GM18526 (cell line): ENCODE results near the gene DENND4A.

Experiments
- POLR2A ChIP-seq: IDR thresholded peaks from 3 replicates; pipeline ENCODE4 v1.6.1; 2011; ENCODE audit not compliant: insufficient read length; ENCODE audit errors: extremely low read depth

The DENND4A gene

DNA sequence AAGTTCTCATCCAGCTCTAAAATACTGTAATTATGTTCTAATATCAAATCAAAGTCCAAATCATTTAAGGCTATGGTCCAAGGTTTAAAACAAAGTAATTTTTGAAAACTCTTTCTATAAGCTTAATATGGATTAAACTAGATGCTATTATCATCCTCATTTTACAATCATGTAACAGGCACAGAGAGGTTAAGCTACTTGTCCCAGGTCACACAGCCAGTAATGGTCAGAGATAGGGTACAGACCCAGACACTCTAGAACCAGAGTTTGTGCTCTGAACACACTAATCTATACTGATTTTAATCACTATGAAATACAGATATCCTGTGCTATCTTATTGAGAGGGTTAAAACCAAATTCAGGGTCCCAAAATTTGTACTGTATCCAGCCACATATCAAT is 44.8 kb downstream of the DENND4A start:
- TF ChIP-seq POLR2A = no peak

DNA sequence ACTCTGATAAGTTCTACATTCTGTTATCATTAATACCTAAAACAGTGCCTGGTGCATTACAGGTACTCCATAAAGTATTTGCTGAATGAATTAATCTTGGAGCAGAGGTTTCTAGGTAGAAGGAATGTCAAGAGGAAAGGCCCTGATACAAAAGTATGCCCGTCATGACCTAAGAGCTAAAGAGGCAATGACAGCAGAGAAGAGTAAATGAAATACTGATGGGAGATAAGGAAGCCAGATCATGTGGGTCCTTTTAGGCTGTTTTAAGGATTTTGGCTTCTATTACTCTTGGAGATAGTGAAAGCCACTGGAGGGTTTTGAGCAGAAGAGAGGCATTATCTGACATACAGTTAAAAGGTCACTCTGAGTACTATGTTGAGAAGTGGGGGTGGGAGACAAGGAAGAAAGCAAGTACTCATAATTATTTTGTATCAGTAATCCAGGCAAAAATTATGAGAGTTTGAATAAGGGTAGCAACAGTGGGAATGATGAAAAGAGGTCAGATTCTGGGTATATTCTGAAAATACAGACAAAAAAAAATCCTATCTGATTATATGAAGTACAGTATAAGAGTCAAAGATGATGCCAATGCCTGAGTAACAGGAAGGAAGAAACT is 48.3 kb downstream of the DENND4A start:
- TF ChIP-seq POLR2A = no peak

DNA sequence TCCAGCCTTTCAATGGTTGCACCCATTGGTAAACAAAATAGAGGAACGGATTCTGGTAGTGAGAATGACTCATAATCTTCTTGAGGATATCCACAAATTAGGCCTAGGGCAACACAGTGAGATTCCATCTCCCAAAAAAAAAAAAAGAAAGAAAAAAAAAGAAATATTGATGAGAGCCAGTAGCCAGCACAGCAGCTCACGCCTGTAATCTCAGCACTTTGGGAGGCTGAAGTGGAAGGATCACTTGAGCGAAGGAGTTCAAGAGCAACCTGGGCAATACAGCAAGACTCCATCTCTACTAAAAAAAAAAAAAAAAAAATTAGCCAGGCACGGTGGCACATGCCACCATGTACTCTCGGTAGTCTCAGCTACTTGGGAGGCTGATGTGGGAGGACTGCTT is 51.9 kb downstream of the DENND4A start:
- no peak for TF ChIP-seq POLR2A

DNA sequence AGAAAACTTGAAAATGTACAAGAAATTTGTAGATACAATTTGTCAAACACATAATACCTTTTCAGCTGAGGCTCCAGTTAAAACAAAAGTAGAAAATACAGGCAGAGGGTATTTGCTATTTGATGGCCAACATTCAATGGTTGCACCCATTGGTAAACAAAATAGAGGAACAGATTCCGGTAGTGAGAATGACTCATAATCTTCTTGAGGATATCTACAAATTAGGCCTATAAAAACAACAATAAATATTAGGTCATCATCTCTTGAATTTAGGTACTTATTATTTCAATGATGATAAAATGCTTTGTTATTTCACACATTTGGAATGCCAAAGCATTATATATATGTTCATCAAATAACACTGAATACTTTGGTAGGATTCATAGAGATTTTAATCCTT is 53.4 kb downstream of the DENND4A start:
- TF ChIP-seq POLR2A = no peak

DNA sequence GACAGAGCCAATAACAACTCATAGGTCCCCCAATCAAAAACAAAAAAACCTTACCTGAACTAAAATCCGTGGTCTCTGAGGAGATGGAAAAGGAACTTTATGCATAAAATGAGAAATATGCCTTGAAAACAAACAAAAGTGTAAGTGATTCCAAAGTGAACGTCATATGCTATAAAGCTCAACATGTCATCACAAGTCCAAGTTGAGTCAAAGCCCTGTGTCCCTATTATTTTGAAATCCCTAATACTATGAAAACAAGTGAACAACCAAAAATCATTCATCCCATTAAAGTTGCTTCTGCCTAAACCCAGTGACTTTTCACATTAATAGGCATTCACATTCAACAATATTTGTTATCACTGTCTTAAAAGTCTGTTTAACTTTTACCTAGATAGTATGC is 59.4 kb downstream of the DENND4A start:
- no peak for TF ChIP-seq POLR2A

DNA sequence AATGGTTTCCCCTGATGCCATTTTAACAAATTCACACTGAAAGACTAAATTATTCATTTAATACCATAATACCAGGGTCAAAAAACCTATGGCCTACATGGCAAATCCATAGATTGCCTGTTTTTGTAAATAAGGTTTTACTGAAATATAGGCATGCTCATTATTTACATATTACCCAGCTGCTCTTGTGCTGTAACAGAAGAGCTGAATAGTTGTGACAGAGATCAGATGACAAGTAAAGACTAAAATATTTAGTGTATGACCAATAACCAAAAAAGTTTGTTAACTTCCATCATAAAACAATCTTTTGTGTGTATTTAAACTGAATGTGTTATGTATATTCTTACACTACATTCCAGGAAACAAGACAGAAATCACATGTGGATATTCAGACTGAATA is 60.2 kb downstream of the DENND4A start:
- TF ChIP-seq POLR2A = no peak

DNA sequence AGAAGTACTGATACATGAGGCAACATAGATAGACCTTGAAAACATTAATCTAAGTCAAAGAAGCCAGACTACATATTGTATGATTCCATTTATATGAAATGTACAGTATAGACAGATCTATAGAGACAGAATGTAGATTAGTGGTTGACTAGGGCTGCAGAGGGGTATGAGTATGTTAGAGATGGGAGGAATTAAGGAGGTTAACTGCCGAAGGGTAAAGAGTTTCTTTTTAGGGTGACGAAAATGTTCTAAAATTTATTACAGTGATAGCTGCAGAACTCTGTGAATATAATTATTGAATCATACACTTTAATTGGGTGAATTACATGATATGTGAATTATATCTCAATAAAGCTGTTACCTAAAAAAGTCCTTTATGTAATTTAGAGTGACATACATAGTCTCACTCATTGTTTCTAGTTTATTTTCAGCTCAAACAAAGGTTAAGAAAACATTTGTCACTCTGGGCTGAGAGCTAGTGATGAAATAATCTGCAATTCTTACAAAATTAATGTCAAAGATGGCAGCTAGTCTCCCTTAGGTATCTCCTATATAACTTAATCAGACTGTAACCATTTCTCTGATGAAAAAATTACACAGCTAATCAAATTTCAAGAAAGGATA is 61.4 kb downstream of the DENND4A start:
- no peak for TF ChIP-seq POLR2A

DNA sequence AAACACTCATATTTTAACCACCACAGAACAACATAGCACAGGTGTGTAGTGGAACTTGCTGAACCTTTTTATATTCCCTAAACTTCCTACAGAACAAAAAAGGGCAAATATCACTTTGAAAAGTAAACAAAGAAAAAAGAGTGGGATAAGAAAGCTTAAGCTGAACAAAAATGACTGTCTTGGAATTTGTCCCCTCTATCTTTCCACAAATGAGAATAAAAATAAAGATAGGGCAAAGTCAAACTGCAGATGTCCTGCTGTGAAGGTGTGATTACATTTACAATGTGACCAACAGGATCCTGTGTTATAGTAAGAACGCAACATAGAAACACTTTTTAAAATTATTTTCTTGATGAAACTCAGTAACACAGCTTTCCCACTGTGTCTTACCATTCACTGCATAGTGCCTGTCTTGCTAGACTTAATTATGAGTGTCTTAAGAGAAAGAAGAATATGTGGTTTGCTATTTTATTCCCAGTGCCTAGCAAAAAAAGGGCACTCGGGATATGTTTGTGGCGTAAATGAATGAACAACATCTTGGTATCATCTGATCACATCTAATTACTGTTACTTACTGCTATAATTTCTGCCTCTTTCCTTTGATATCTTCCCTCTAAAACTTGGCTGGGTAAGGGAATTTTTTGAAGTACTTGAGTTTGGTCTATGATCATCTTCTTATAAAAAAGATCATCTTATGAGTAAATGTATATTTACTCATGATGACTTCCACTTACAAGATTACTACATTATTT is 67.5 kb downstream of the DENND4A start:
- no peak for TF ChIP-seq POLR2A

DNA sequence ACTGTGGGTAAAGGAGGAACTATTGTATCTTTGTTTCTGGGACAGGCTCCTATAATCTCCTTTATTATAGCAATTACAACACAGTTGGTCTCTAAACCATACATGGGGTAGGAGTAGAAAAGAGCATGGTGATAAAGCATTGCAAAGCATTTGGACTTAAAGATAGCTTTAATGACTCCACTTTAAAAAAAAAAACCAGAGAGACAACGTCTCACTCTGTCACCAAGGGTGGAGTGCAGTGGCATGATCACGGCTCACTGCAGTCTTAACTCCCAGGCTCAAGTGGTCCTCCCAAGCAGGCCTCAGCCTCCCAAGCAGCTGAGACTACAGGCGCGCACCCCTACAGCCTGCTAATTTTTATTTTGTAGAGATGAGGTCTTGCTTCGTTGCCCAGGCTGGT is 68.2 kb downstream of the DENND4A start:
- no peak for TF ChIP-seq POLR2A

DNA sequence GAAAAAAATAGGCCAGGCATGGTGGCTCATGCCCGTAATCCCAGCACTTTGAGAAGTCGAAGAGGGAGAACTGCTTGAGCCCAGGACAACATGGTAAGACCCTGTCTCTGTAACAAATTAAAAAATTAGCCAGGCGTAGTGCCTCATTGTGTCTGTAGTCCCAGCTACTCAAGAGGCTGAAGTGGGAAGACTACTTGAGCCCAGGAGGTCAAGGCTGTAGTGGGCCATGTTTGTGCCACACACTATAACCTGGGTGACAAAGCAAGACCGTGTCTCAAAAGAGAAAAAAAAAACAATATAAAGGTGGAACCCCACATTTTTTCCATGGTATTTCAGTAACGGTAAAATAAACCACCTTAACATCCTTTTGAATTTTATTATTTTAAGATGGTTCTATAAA is 69.9 kb downstream of the DENND4A start:
- TF ChIP-seq POLR2A = no peak

DNA sequence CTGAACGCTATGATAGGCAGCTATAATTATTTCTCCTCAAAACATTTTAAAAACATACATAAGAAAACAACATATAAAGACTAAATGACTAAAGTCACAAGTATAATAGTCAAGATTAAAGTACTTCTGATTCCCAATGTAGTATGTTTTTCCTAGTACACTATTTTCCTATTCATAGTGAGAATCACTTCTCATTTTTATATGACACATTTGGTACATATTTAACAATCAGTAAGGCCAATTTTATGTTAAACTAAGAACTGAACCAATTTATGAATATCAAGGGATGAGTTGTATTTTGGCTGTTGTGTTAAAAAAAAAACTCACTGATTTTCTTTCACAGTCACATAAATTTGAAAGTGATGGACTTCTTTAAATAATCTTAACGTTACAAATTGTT is 79.7 kb downstream of the DENND4A start:
- TF ChIP-seq POLR2A = no peak

DNA sequence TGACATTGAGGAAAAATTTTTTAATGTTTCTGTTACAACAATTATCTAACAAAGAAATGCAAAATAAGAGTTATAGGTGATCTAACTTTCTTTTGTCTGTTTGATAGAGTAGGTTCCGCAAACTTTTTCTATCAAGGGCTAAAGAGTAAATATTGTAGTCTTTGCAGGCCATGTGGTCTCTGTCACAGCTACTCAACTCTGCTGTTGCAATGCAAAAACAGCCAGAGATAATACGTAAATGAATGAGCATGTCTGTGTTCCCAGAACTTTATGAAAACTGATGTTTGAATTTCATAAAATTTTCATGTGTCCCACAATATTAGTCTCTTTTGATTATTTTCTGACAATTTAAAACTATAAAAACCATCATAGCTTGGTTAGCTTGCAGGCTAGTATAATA is 97.0 kb downstream of the DENND4A start:
- TF ChIP-seq POLR2A = no peak

DNA sequence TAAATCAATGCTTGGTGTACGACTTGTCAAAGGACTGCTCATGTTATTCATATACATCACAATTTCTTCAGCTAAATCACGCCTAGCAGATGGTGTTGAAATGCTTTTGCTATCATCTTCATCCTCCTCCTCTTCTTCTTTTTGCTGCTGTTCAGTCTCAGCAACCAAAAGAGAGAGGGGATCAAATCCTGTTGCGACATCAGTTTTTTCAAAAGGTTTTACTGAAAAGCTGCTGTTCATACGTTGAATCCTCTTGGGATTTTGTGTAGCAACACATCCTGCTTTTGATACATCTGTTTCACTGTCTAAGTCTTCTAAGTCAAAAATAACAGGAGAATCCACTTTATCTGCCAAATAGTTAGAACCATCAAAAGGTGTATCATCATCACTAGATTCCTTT is 101.3 kb downstream of the DENND4A start:
- TF ChIP-seq POLR2A = no peak

DNA sequence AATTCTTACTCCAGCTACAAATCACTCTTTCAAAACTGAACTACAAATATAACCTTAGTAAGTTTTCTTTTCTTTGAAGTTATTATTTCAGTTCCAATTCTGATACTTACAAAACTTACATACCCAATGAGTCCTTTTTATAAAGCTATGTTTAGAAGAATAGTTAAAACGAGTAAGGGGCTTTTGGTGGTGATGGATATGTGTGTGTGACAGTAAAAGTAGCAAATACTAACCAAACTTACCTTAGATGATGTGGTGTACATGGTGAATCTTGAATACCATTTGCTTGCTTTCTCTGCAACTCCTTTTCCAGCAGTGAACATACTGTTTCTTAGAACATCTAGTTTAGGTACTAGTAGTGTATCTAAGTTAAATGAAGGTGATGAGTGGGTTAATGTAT is 101.9 kb downstream of the DENND4A start:
- no peak for TF ChIP-seq POLR2A

DNA sequence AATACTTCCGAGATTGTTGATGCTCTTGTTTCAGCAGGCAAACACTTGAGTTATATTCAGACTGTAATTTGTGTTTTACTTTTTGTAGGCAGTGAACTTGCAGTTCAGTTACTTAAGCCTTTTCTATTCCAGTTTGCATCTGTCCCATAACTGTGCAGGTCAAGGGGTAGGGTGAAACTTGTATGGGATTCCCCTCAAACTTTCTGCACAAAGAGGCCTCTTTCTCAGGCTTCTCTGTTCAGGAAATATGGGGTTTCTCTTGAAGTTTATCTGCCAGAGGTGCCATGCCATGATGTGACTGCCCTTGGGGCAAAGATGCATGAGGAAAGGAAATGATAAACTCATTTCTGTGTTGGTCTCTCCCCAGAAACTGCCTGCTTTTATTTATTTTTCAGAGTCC is 103.6 kb downstream of the DENND4A start:
- no peak for TF ChIP-seq POLR2A

DNA sequence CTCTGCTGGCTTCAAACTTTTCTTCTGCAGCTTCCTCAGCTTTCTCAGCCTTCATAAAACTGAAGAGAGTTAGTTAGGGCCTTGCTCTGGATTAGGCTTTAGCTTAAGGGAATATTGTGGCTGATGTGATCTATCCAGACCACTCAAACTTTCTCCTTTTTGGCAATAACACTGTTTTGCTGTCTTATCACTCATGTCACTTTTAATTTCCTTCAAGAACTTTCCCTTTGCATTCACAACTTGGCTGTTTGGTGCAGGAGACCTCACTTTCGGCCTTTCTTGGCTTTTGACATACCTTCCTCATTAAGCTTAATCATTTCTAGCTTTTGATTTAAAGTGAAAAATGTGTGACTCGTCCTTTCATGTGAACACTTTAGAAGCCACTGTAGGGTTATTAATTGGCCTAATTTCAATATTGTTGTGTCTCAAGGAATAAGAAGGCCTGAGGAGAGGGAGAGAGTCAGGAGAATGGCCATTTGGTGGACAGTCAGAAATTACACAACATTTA is 109.6 kb downstream of the DENND4A start:
- no peak for TF ChIP-seq POLR2A
